ENCODE results near the gene OR7C1. TPM values are rescaled to one million over a fixed set of nuclear protein-coding genes. Genes with fewer than 3 reads are reported as not detected.
"Not testable (repeated sequence)": the region's sequence is repeated elsewhere in the genome, so short reads cannot be mapped to it uniquely, and the experiment has no call there.

OR7C1 gene
- total and polyA plus RNA-seq, 2 donors from 2014 or later, result 0.19 TPM; not detected in 1

- FAIRE-seq (no peak), DNase-seq (no peak)
- intact Hi-C loops (cut with DNase I), result no loop called here
- Histone ChIP-seq H3K27me3 (ENCODE audit: control insufficient read depth, insufficient read depth, low read length) (no peaks in the 10 kb centered on the region), H3K27ac (ENCODE audit: low read depth in 2 of 2, low read length in 2 of 2) (no peak overlapping the region), H3K4me1 (ENCODE audit: control insufficient read depth in 2 of 3, insufficient read depth in 2 of 3, low read depth in 1 of 3, low read length in 3 of 3) (no peaks in the 10 kb centered on the region), H3K4me3 (ENCODE audit: low read length in 3 of 3) (no peak overlapping the region), H3K9ac (ENCODE audit: low read length in 3 of 3) (no peak overlapping the region), H3K9me3 (ENCODE audit: control insufficient read depth in 2 of 3, insufficient read depth in 1 of 3, low read length in 3 of 3) (no peaks in the 10 kb centered on the region), H3K36me3 (ENCODE audit: control insufficient read depth in 2 of 3, insufficient read depth in 3 of 3, low read length in 3 of 3) (no peaks in the 10 kb centered on the region)
- TF ChIP-seq CTCF (IDR thresholded peaks at IDR 0.05; ENCODE audit: borderline replicate concordance, extremely low read depth, insufficient read depth), result no peak
Measured at GRCh38 chr19:14779151-14779550, 55.8 kb downstream of the OR7C1 start.

GRCh38 chr19:14778110-14778845 lies 56.7 kb downstream of the OR7C1 start, which contains the start of gene ADGRE2:
ADGRE2 (minus strand) TSS chr19:14778560; CDS start chr19:14776756, 1,804 bp downstream.
- peak in 1 of 5 donors; percentile 11 for DNase-seq
- H3K9me3 ChIP-seq (ENCODE audit: control insufficient read depth in 2 of 3, insufficient read depth in 1 of 3, low read length in 3 of 3); H3K27ac ChIP-seq (ENCODE audit: low read depth in 2 of 2, low read length in 2 of 2); FAIRE-seq; H3K27me3 ChIP-seq (ENCODE audit: control insufficient read depth, insufficient read depth, low read length); intact Hi-C loops (cut with DNase I); H3K36me3 ChIP-seq (ENCODE audit: control insufficient read depth in 2 of 3, insufficient read depth in 3 of 3, low read length in 3 of 3); H3K9ac ChIP-seq (ENCODE audit: low read length in 3 of 3); H3K4me3 ChIP-seq (ENCODE audit: low read length in 3 of 3); H3K4me1 ChIP-seq (ENCODE audit: control insufficient read depth in 2 of 3, insufficient read depth in 2 of 3, low read depth in 1 of 3, low read length in 3 of 3): not testable (repeated sequence)

GRCh38 chr19:14777645-14778044 lies 57.3 kb downstream of the OR7C1 start:
- H3K9ac ChIP-seq (ENCODE audit: low read length in 3 of 3); intact Hi-C loops (cut with DNase I); H3K27ac ChIP-seq (ENCODE audit: low read depth in 2 of 2, low read length in 2 of 2); H3K4me1 ChIP-seq (ENCODE audit: control insufficient read depth in 2 of 3, insufficient read depth in 2 of 3, low read depth in 1 of 3, low read length in 3 of 3); H3K36me3 ChIP-seq (ENCODE audit: control insufficient read depth in 2 of 3, insufficient read depth in 3 of 3, low read length in 3 of 3); H3K9me3 ChIP-seq (ENCODE audit: control insufficient read depth in 2 of 3, insufficient read depth in 1 of 3, low read length in 3 of 3); FAIRE-seq; H3K4me3 ChIP-seq (ENCODE audit: low read length in 3 of 3); DNase-seq; H3K27me3 ChIP-seq (ENCODE audit: control insufficient read depth, insufficient read depth, low read length): not testable (repeated sequence)

GRCh38 chr19:14775869-14776586 lies 59.0 kb downstream of the OR7C1 start:
- no peaks in the 10 kb centered on the region for H3K4me1 ChIP-seq (ENCODE audit: control insufficient read depth in 2 of 3, insufficient read depth in 2 of 3, low read depth in 1 of 3, low read length in 3 of 3)
- intact Hi-C loops (cut with DNase I), result no loop called here
- no peak for FAIRE-seq
- TF ChIP-seq CTCF (IDR thresholded peaks at IDR 0.05; ENCODE audit: borderline replicate concordance, extremely low read depth, insufficient read depth), result no peak
- H3K27ac ChIP-seq (ENCODE audit: low read depth in 2 of 2, low read length in 2 of 2), result no peak overlapping the region
- H3K27me3 ChIP-seq (ENCODE audit: control insufficient read depth, insufficient read depth, low read length), result no peaks in the 10 kb centered on the region
- peak in 1 of 5 donors; percentile 69 for DNase-seq
- no peaks in the 10 kb centered on the region for H3K9me3 ChIP-seq (ENCODE audit: control insufficient read depth in 2 of 3, insufficient read depth in 1 of 3, low read length in 3 of 3)
- H3K9ac ChIP-seq (ENCODE audit: low read length in 3 of 3), result no peak overlapping the region
- peak overlapping the region in 1 of 3 donors; percentile 18 for H3K4me3 ChIP-seq (ENCODE audit: low read length in 3 of 3)
- H3K36me3 ChIP-seq (ENCODE audit: control insufficient read depth in 2 of 3, insufficient read depth in 3 of 3, low read length in 3 of 3), result no peaks in the 10 kb centered on the region

GRCh38 chr19:14775326-14775725 lies 59.7 kb downstream of the OR7C1 start:
- H3K4me1 ChIP-seq (ENCODE audit: control insufficient read depth in 2 of 3, insufficient read depth in 2 of 3, low read depth in 1 of 3, low read length in 3 of 3); H3K36me3 ChIP-seq (ENCODE audit: control insufficient read depth in 2 of 3, insufficient read depth in 3 of 3, low read length in 3 of 3); H3K27me3 ChIP-seq (ENCODE audit: control insufficient read depth, insufficient read depth, low read length); H3K9ac ChIP-seq (ENCODE audit: low read length in 3 of 3); H3K27ac ChIP-seq (ENCODE audit: low read depth in 2 of 2, low read length in 2 of 2); FAIRE-seq; intact Hi-C loops (cut with DNase I); H3K9me3 ChIP-seq (ENCODE audit: control insufficient read depth in 2 of 3, insufficient read depth in 1 of 3, low read length in 3 of 3); H3K4me3 ChIP-seq (ENCODE audit: low read length in 3 of 3): not testable (repeated sequence)
- DNase-seq, result peak in 1 of 5 donors; percentile 16

Data from kidney (tissue), 14 donors.